ENCODE results near the gene IFNGR1.
"Not testable (repeated sequence)": the region's sequence is repeated elsewhere in the genome, so short reads cannot be mapped to it uniquely, and the experiment has no call there.

Gene IFNGR1

DNA sequence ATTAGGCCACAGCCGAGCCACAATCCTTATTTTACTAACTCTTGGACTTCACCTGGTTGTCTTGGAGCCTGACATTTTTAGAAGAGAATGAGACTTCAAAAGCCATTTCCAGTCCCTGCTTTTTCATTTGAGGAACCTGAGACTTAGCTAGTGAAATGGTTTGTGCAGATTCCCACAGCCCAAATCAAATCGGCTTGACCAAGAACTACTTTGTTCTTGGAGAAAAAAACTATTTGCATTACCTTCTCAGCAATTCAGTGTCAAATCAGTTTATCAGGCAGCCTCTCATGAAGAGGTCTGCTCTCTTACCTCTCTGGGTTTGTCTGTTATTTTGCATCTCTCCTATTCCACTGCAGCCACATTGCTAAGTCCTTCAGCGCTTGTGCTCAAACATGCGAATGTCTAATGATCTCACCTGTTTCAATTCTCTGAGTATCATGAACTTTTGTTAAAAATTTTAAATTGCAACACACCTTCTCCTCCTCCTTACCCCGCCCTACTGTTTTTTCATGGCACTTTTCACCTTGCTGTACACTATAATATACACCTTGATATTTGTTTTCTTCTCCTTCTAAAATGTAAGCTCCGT is 573 bp upstream of the IFNGR1 start:
- 50% methylated on average over 4 of the region's 6 CpGs for WGBS (ENCODE audit: insufficient coverage)

GRCh38 chr6:137218473-137218916 is 690 bp downstream of the IFNGR1 start:
- 2% methylated on average over 10 of the region's 13 CpGs for WGBS (ENCODE audit: insufficient coverage)
- peaks cover 0 to 8% (median 4%) of the 10 kb centered on the region in 4 experiments for H3K36me3 ChIP-seq (ENCODE audit: control insufficient read depth in 4 of 4, insufficient read depth in 4 of 4, low read length in 3 of 4)
- no peaks in the 10 kb centered on the region for H3K27me3 ChIP-seq (replicated peaks in 2 of 5; ENCODE audit: control insufficient read depth in 4 of 5, insufficient read depth in 5 of 5, low read length in 4 of 5)
- peak overlapping the region; percentile 78 to 97 (median 93) for H3K4me3 ChIP-seq (ENCODE audit: control insufficient read depth in 1 of 7, extremely low read depth in 1 of 7, insufficient read depth in 4 of 7, low read depth in 2 of 7, low read length in 6 of 7)
- H3K4me1 ChIP-seq (ENCODE audit: control extremely low read depth in 1 of 4, control insufficient read depth in 4 of 4, insufficient read depth in 4 of 4, low read length in 3 of 4) = peaks cover 37 to 73% (median 57%) of the 10 kb centered on the region in 4 experiments
- H3K9me3 ChIP-seq (ENCODE audit: control extremely low read depth in 1 of 5, control insufficient read depth in 4 of 5, insufficient read depth in 2 of 5, low read depth in 1 of 5, low read length in 4 of 5) = peaks cover 0 to 4% (median 0%) of the 10 kb centered on the region in 5 experiments
- peak overlapping the region; percentile 40 to 87 for H3K27ac ChIP-seq (ENCODE audit: insufficient read depth in 1 of 2, low read depth in 1 of 2, low read length in 2 of 2, poor library complexity in 1 of 2, severe bottlenecking in 2 of 2)
- peak; percentile 45 to 86 (median 80) for DNase-seq
- ChIA-PET CTCF (interaction anchor here (1.2 to 1.5 kb wide), 2 partner anchors 15 to 21 kb away, joined by 3 to 5 read pairs; no protein-coding TSS in a partner anchor), POLR2A (interaction anchor here (0.5 kb wide), 1 partner anchor 726 kb away, joined by 7 read pairs; no protein-coding TSS in a partner anchor)

More for the DNA sequence above, 573 bp upstream of the IFNGR1 start:
- Histone ChIP-seq H3K27me3 (replicated peaks in 2 of 5; ENCODE audit: control insufficient read depth in 4 of 5, insufficient read depth in 5 of 5, low read length in 4 of 5) (no peaks in the 10 kb centered on the region), H3K4me1 (ENCODE audit: control extremely low read depth in 1 of 4, control insufficient read depth in 4 of 4, insufficient read depth in 4 of 4, low read length in 3 of 4) (peaks cover 47 to 80% (median 64%) of the 10 kb centered on the region in 4 experiments), H3K27ac (ENCODE audit: insufficient read depth in 1 of 2, low read depth in 1 of 2, low read length in 2 of 2, poor library complexity in 1 of 2, severe bottlenecking in 2 of 2) (peak overlapping the region in 1 of 2 experiments; percentile 87), H3K9me3 (ENCODE audit: control extremely low read depth in 1 of 5, control insufficient read depth in 4 of 5, insufficient read depth in 2 of 5, low read depth in 1 of 5, low read length in 4 of 5) (no peaks in the 10 kb centered on the region), H3K4me3 (ENCODE audit: control insufficient read depth in 1 of 7, extremely low read depth in 1 of 7, insufficient read depth in 4 of 7, low read depth in 2 of 7, low read length in 6 of 7) (peak overlapping the region in 6 of 7 experiments; percentile 78 to 97 (median 92)), H3K36me3 (ENCODE audit: control insufficient read depth in 4 of 4, insufficient read depth in 4 of 4, low read length in 3 of 4) (peaks cover 0 to under 1% (median 0%) of the 10 kb centered on the region in 4 experiments)
- ChIA-PET CTCF (no interaction called here), POLR2A (interaction anchor here (0.5 kb wide), 1 partner anchor 719 kb away, joined by 5 read pairs; no protein-coding TSS in a partner anchor)
- DNase-seq = no peak

DNA sequence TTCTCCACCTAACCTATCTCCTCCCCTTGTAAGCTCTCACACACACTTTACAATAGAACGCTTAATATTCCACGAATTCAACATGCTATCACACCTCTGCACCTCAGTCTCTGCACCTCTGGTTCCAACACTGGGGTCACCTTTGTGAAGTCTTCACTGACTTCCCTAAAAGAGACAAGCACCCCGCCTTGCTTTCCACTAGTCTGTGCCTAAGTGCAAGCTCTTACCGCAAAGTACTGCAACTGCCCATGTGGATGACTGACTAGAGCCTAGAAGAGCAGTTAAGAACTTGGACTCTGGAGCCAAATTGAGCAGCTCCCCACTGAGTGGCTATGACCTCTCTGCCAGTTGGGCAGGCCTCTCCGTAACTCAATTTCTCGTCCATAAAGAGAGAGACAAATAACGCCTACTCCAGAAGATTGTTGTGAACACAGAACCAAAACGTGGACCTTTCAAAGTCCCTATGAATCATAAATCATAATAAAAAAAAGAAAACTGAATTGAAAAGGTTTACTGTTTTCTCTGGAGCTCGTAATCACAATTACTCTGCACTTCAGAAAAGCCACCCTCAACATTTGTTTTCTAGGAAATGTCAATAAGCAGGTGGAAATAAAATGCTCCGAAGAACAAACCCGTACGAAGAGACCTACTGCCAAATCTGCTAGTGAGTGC is 1.2 kb downstream of the IFNGR1 start:
- H3K36me3 ChIP-seq (ENCODE audit: control insufficient read depth in 4 of 4, insufficient read depth in 4 of 4, low read length in 3 of 4) = peaks cover 0 to 10% (median 5%) of the 10 kb centered on the region in 4 experiments
- peak overlapping the region; percentile 40 to 87 for H3K27ac ChIP-seq (ENCODE audit: insufficient read depth in 1 of 2, low read depth in 1 of 2, low read length in 2 of 2, poor library complexity in 1 of 2, severe bottlenecking in 2 of 2)
- peak overlapping the region in 6 of 7 experiments; percentile 78 to 97 (median 92) for H3K4me3 ChIP-seq (ENCODE audit: control insufficient read depth in 1 of 7, extremely low read depth in 1 of 7, insufficient read depth in 4 of 7, low read depth in 2 of 7, low read length in 6 of 7)
- ChIA-PET POLR2A (interaction anchor here (0.5 to 0.6 kb wide), 2 partner anchors 17 to 726 kb away, joined by 3 to 7 read pairs; no protein-coding TSS in a partner anchor), CTCF (interaction anchor here (0.9 to 1.5 kb wide), 3 partner anchors 16 to 27 kb away, joined by 3 to 5 read pairs (median 3); no protein-coding TSS in a partner anchor)
- peaks cover 32 to 70% (median 54%) of the 10 kb centered on the region in 4 experiments for H3K4me1 ChIP-seq (ENCODE audit: control extremely low read depth in 1 of 4, control insufficient read depth in 4 of 4, insufficient read depth in 4 of 4, low read length in 3 of 4)
- WGBS (ENCODE audit: insufficient coverage) = 33% methylated on average over 4 of the region's 12 CpGs
- peak; percentile 56 to 92 (median 83) for DNase-seq
- H3K9me3 ChIP-seq (ENCODE audit: control extremely low read depth in 1 of 5, control insufficient read depth in 4 of 5, insufficient read depth in 2 of 5, low read depth in 1 of 5, low read length in 4 of 5) = peaks cover 0 to 5% (median 0%) of the 10 kb centered on the region in 5 experiments
- no peaks in the 10 kb centered on the region for H3K27me3 ChIP-seq (replicated peaks in 2 of 5; ENCODE audit: control insufficient read depth in 4 of 5, insufficient read depth in 5 of 5, low read length in 4 of 5)

DNA sequence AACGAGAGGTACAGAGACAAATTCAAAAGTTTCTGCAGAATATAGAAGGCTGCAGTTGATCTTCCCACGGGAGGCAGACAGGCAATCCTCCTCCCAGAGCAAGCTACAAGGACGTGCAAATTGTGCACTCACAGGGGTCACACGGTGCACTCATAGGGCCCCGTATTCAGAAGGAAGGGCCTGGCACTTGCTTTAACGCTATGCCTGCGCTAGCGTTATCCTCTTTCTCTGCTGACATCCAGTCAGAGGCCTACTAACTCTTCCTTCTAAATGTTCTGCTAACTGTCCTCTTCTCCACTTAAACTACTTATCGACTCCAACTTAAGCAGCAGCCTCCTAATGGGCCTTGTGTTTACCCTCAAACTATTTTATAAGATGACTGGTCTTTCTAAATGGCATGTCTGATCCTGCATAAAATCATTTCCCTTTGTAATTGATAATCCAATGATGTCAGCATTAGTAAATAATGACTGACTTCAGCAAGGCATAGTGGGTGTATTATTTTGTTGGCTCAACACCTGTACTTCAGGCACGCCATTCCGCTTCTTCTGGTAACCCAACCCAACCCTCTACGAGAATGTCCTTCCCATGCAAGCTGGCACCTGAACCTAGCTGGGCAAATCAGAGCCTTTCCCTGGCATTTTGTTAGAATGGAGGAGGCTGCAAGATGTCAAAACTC is 2.2 kb downstream of the IFNGR1 start:
- ChIA-PET CTCF (interaction anchor here (0.9 to 1.5 kb wide), 2 partner anchors 23 to 26 kb away, joined by 3 to 5 read pairs; no protein-coding TSS in a partner anchor), POLR2A (interaction anchor here (0.6 kb wide), 1 partner anchor 18 kb away, joined by 3 read pairs; no protein-coding TSS in a partner anchor)
- Histone ChIP-seq H3K9me3 (ENCODE audit: control extremely low read depth in 1 of 5, control insufficient read depth in 4 of 5, insufficient read depth in 2 of 5, low read depth in 1 of 5, low read length in 4 of 5) (peaks cover 0 to 5% (median 2%) of the 10 kb centered on the region in 5 experiments), H3K4me3 (ENCODE audit: control insufficient read depth in 1 of 7, extremely low read depth in 1 of 7, insufficient read depth in 4 of 7, low read depth in 2 of 7, low read length in 6 of 7) (peak overlapping the region in 5 of 7 experiments; percentile 80 to 97 (median 93)), H3K36me3 (ENCODE audit: control insufficient read depth in 4 of 4, insufficient read depth in 4 of 4, low read length in 3 of 4) (peaks cover 0 to 12% (median 5%) of the 10 kb centered on the region in 4 experiments), H3K27me3 (replicated peaks in 2 of 5; ENCODE audit: control insufficient read depth in 4 of 5, insufficient read depth in 5 of 5, low read length in 4 of 5) (no peaks in the 10 kb centered on the region), H3K27ac (ENCODE audit: insufficient read depth in 1 of 2, low read depth in 1 of 2, low read length in 2 of 2, poor library complexity in 1 of 2, severe bottlenecking in 2 of 2) (no peak overlapping the region), H3K4me1 (ENCODE audit: control extremely low read depth in 1 of 4, control insufficient read depth in 4 of 4, insufficient read depth in 4 of 4, low read length in 3 of 4) (peaks cover 23 to 68% (median 46%) of the 10 kb centered on the region in 4 experiments)
- no peak for DNase-seq
- 76% methylated on average over 10 of the region's 12 CpGs for WGBS (ENCODE audit: insufficient coverage)

- no peak overlapping the region for H3K27ac ChIP-seq (ENCODE audit: insufficient read depth in 1 of 2, low read depth in 1 of 2, low read length in 2 of 2, poor library complexity in 1 of 2, severe bottlenecking in 2 of 2)
- no peaks in the 10 kb centered on the region for H3K27me3 ChIP-seq (replicated peaks in 2 of 5; ENCODE audit: control insufficient read depth in 4 of 5, insufficient read depth in 5 of 5, low read length in 4 of 5)
- no peak overlapping the region for H3K4me3 ChIP-seq (ENCODE audit: control insufficient read depth in 1 of 7, extremely low read depth in 1 of 7, insufficient read depth in 4 of 7, low read depth in 2 of 7, low read length in 6 of 7)
- H3K36me3 ChIP-seq (ENCODE audit: control insufficient read depth in 4 of 4, insufficient read depth in 4 of 4, low read length in 3 of 4) = peaks cover 0 to 19% (median 6%) of the 10 kb centered on the region in 4 experiments
- ChIA-PET POLR2A (interaction anchor here (0.6 kb wide), 1 partner anchor 372 kb away, joined by 3 read pairs; no protein-coding TSS in a partner anchor), CTCF (interaction anchor here (0.6 kb wide), 1 partner anchor 24 kb away, joined by 3 read pairs; no protein-coding TSS in a partner anchor)
- DNase-seq = no peak
- H3K4me1 ChIP-seq (ENCODE audit: control extremely low read depth in 1 of 4, control insufficient read depth in 4 of 4, insufficient read depth in 4 of 4, low read length in 3 of 4) = peaks cover 19 to 59% (median 38%) of the 10 kb centered on the region in 4 experiments
- peaks cover 0 to 5% (median 3%) of the 10 kb centered on the region in 5 experiments for H3K9me3 ChIP-seq (ENCODE audit: control extremely low read depth in 1 of 5, control insufficient read depth in 4 of 5, insufficient read depth in 2 of 5, low read depth in 1 of 5, low read length in 4 of 5)
These were observed 3.1 kb downstream of the IFNGR1 start for GRCh38 chr6:137216106-137216505.

DNA sequence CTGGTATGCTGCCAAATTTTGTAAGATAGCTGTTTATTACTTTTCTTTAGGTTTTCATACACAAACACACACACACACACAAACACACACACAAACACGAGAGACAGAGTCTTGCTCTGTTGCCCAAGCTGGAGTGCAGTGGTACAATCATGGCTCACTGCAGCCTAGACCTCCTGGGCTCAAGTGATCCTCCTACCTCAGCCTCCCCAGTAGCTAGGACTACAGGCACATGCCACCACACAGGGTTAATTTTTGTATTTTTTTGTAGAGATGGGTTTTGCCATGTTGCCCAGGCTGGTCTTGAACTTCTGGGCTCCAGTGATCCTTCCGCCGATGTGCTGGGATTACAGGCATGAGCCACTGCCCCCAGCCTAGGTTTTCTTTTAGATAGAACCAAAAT is 3.6 kb downstream of the IFNGR1 start:
- DNase-seq; H3K9me3 ChIP-seq (ENCODE audit: control extremely low read depth in 1 of 5, control insufficient read depth in 4 of 5, insufficient read depth in 2 of 5, low read depth in 1 of 5, low read length in 4 of 5); H3K27me3 ChIP-seq (replicated peaks in 2 of 5; ENCODE audit: control insufficient read depth in 4 of 5, insufficient read depth in 5 of 5, low read length in 4 of 5); H3K27ac ChIP-seq (ENCODE audit: insufficient read depth in 1 of 2, low read depth in 1 of 2, low read length in 2 of 2, poor library complexity in 1 of 2, severe bottlenecking in 2 of 2); H3K4me3 ChIP-seq (ENCODE audit: control insufficient read depth in 1 of 7, extremely low read depth in 1 of 7, insufficient read depth in 4 of 7, low read depth in 2 of 7, low read length in 6 of 7); CTCF ChIA-PET: not testable (repeated sequence)
- peaks cover 0 to 19% (median 7%) of the 10 kb centered on the region in 4 experiments for H3K36me3 ChIP-seq (ENCODE audit: control insufficient read depth in 4 of 4, insufficient read depth in 4 of 4, low read length in 3 of 4)
- peaks cover 18 to 54% (median 37%) of the 10 kb centered on the region in 4 experiments for H3K4me1 ChIP-seq (ENCODE audit: control extremely low read depth in 1 of 4, control insufficient read depth in 4 of 4, insufficient read depth in 4 of 4, low read length in 3 of 4)
- WGBS (ENCODE audit: insufficient coverage) = no CpG with 5 or more reads among the region's 3 CpGs
- POLR2A ChIA-PET = interaction anchor here (0.6 kb wide), 1 partner anchor 371 kb away, joined by 3 read pairs; no protein-coding TSS in a partner anchor

Measured in common myeloid progenitor, CD34-positive (primary cell).